PFSK-1 (cell line): ENCODE data around the gene TM4SF4.

Source experiments
- FOXP2 ChIP-seq: optimal IDR thresholded peaks from 2 replicates; pipeline ENCODE3; 2011; ENCODE audit warnings: borderline replicate concordance, control low read depth, inconsistent platforms; ENCODE audit not compliant: insufficient read depth; ENCODE audit errors: extremely low read length, extremely low read depth
- POLR2AphosphoS5 ChIP-seq: IDR thresholded peaks from 2 replicates; pipeline ENCODE4 v1.6.1; 2012; ENCODE audit warnings: low read depth, mild to moderate bottlenecking, control low read depth, low read length, moderate library complexity
- REST ChIP-seq, 2 experiments: IDR thresholded peaks; 2 replicates each; pipeline versions ENCODE4 v1.6.1 to v1.8.0; 2011 to 2012; ENCODE audit warnings: low read depth in 2 of 2, low read length in 2 of 2, control low read depth in 1 of 2, inconsistent platforms in 1 of 2, mild to moderate bottlenecking in 1 of 2, moderate library complexity in 1 of 2; ENCODE audit not compliant: insufficient read depth in 1 of 2
- SIN3A ChIP-seq: IDR thresholded peaks from 2 replicates; pipeline ENCODE4 v1.6.1; 2012; ENCODE audit warnings: mild to moderate bottlenecking, low read length, moderate library complexity, borderline replicate concordance; ENCODE audit not compliant: insufficient read depth
- TAF1 ChIP-seq: IDR thresholded peaks from 2 replicates; pipeline ENCODE4 v1.6.1; 2012; ENCODE audit warnings: low read length, control low read depth, borderline replicate concordance; ENCODE audit not compliant: insufficient read depth

TM4SF4 gene

GRCh38 chr3:149449182-149449581, 25.3 kb upstream of the TM4SF4 start:
- TF ChIP-seq TAF1 (no peak), SIN3A (no peak), POLR2AphosphoS5 (no peak), FOXP2 (no peak), REST (IDR thresholded peaks at IDR 0.05; ENCODE audit: insufficient read depth in 1 of 2, low read depth in 2 of 2, low read length in 2 of 2) (no peak)

- TF ChIP-seq TAF1 (no peak), POLR2AphosphoS5 (no peak), FOXP2 (no peak), REST (IDR thresholded peaks at IDR 0.05; ENCODE audit: insufficient read depth in 1 of 2, low read depth in 2 of 2, low read length in 2 of 2) (no peak), SIN3A (no peak)
These were observed 24.7 kb upstream of the TM4SF4 start for GRCh38 chr3:149449799-149450198.

DNA sequence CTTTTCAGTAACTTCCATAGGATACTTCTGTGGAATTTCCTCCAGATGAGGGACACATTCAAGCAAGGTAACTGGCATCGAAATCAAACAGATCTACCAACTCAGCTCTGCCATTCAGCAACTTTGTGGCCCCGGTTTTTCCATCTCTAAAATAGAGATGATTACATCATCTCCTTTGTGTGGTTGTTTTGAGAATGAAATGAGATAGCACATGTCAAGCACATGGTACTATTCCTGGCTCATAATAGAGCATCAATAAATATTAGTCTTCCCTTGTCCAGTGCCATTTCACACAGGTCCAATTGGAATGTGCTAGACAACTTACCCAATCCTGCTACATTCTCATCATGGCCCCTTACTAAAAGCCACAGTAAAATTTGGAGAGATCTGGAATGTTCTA, 24.2 kb upstream of the TM4SF4 start:
- TF ChIP-seq SIN3A (no peak), REST (IDR thresholded peaks at IDR 0.05; ENCODE audit: insufficient read depth in 1 of 2, low read depth in 2 of 2, low read length in 2 of 2) (no peak), TAF1 (no peak), POLR2AphosphoS5 (no peak), FOXP2 (no peak)

DNA sequence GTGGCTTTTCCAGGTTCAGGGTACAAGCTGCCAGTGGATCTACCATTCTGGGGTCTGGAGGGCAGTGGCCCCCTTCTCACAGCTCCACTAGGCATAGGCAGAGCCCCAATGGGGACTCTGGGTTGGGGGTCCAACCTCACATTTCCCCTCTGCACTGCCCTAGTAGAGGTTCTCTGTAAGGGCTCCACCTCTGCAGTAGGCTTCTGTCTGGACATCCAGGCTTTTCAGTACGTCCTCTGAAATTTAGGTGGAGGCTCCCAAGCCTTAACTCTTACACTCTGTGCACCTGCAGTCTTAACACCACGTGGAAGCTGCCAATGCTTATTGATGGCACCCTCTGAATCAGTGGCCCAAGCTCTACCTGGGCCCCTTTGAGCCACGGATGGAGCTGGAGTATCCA, 22.5 kb upstream of the TM4SF4 start:
- no peak for TF ChIP-seq FOXP2
- TF ChIP-seq REST (IDR thresholded peaks at IDR 0.05; ENCODE audit: insufficient read depth in 1 of 2, low read depth in 2 of 2, low read length in 2 of 2): no peak
- TF ChIP-seq TAF1: no peak
- TF ChIP-seq POLR2AphosphoS5: no peak
- TF ChIP-seq SIN3A: no peak

DNA sequence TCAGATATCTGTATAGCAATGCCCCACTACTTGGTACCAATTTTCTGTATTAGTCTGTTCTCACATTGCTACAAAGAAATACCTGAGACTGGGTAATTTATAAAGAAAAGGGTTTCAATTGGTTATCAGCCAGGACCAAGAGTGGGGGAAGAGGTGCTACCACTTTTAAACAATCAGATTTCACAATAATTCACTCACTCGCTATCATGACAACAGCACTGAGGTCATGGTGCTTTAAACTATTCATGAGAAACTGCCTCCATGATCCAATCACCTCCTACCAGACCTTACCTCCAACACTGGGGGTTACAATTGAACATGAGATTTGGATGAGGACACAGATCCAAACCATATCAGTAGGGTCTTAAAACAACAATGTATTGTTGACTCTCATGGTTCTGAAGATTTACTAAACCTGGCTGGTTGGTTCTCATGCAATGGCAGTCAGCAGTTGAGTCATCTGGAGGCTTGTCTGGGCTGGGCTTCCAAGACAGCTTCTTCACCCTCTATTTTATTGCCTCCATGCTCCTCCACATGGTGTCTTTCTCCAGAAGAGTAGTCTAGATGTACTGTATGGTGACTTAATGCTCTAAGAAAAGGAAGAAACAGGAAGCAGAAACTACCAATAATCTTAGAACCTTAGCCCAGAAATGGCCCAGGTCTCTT, 21.2 kb upstream of the TM4SF4 start:
- TF ChIP-seq SIN3A (no peak), FOXP2 (no peak), POLR2AphosphoS5 (no peak), REST (IDR thresholded peaks at IDR 0.05; ENCODE audit: insufficient read depth in 1 of 2, low read depth in 2 of 2, low read length in 2 of 2) (no peak), TAF1 (no peak)
